Measurements from ENCODE around the gene HPS4.

The HPS4 gene

GRCh38 chr22:26463688-26464087, 19.9 kb downstream of the HPS4 start:
- no peak for DNase-seq

GRCh38 chr22:26463101-26463661, 20.4 kb downstream of the HPS4 start:
- no peak for DNase-seq

- DNase-seq, result no peak
These were observed 20.9 kb downstream of the HPS4 start for GRCh38 chr22:26462641-26463040.

DNA sequence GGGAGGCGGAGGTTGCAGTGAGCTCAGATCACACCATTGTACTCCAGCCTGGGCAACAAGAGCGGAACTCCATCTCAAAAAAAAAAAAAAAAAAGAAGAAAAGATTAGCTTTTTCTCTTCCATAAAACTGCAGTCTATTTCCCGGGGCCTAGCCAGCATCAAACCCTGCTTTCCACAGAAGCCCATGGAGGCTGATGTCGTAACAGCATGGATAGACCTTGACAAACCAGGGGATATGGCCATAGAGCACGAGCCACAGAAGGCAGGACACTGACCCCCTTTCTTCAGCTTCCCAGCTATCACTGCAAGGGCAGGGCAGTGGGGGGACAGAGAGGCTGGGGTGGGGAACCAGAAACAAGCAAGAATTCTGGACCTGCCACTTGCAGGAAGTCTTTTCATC, 21.5 kb downstream of the HPS4 start:
- DNase-seq, result no peak

GRCh38 chr22:26461188-26461810, 22.3 kb downstream of the HPS4 start:
- peak; percentile 51 for DNase-seq

GRCh38 chr22:26460202-26460601, 23.4 kb downstream of the HPS4 start:
- DNase-seq, result no peak

GRCh38 chr22:26457661-26458272, 25.8 kb downstream of the HPS4 start:
- no peak for DNase-seq

GRCh38 chr22:26453812-26454500, 29.6 kb downstream of the HPS4 start:
- DNase-seq, result no peak

GRCh38 chr22:26453216-26453615, 30.4 kb downstream of the HPS4 start:
- DNase-seq, result no peak

- no peak for DNase-seq
These were observed 31.2 kb downstream of the HPS4 start for GRCh38 chr22:26452236-26453016.

DNA sequence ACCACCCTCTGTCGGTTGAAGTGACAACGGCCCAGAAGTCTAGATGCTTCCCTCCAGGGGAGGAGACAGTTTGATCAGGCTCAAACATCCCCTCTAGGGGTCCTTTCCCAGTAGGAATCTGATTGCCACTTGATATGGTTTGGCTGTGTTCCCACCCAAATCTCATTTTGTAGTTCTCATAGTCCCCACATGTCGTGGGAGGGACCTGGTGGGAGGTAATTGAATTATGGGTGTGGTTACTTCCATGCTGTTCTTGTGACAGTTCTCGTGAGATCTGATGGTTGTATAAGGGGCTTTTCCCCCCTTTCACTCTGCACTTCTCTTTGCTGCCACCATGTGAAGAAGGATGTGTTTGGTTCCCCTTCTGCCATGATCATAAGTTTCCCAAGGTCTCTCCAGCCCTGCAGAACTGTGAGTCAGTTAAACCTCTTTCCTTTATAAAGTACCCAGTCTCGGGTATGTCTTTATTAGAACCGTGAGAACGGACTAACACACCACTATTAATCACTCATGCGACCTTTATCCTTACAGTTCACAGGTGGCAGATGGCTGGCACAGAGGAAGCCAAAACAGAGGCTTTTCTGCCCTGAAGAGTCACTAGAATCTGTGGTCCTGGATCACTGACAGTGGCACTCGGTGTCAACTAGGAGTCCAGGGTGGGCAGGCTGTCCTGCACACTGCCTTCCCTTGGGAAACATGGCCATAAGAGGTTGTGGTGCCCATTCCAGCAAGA, 33.0 kb downstream of the HPS4 start:
- DNase-seq, result no peak

- no peak for DNase-seq
These were observed 34.6 kb downstream of the HPS4 start for GRCh38 chr22:26448941-26449340.

DNA sequence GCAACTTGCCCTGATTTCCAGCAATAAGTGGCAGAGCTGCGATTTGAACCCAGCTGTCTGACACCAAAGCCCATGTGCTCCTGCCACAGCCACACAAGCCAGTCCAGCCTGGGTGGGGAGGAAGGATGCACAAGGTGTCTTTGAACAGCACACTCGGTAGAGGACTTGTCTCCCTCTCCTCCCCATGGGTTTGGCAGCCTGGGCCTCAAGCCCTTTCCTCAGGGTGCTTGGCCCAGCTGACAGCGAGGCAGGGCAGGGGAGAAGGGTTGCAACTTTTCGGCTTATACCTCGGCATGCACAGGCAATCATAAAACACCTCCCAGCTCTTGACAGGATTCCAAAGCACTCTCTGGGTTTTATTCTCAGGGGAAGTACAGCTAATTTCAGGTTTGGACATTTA, 35.2 kb downstream of the HPS4 start:
- DNase-seq, result no peak

- no peak for DNase-seq
These were observed 35.8 kb downstream of the HPS4 start for GRCh38 chr22:26447584-26448329.

DNA sequence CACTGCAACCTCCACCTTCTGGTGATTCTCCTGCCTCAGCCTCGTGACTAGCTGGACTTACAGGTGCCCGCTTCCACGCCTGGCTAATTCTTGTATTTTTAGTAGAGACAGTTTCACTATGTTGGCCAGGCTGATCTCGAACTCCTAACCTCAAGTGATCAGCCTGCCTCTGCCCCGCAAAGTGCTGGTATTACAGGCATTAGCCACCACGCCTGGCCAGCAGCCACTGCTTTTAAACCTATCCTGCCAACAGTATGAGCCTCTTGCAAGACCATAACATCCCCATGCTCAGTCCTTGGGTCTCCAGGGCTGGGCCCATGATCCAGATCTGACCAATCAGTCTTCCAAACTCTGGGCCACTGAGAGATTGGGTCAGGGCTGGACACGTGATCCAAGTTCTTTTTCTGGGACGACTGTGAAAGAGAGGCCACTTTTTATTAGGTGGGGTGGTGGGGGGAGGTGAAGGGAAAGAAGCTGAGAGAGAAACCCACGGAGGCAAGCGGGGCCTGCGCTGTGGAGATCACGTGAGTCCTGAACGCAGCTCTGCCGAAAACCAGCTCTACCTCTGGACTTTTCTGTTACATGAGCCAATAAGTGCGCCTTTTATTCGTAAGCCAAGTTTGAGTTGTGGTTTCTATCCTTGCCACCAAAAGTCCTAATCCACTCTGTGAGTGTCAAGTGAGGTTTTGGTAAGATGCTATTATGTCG, 36.6 kb downstream of the HPS4 start:
- DNase-seq, result no peak

- DNase-seq, result no peak
These were observed 37.9 kb downstream of the HPS4 start for GRCh38 chr22:26445577-26446275.

DNA sequence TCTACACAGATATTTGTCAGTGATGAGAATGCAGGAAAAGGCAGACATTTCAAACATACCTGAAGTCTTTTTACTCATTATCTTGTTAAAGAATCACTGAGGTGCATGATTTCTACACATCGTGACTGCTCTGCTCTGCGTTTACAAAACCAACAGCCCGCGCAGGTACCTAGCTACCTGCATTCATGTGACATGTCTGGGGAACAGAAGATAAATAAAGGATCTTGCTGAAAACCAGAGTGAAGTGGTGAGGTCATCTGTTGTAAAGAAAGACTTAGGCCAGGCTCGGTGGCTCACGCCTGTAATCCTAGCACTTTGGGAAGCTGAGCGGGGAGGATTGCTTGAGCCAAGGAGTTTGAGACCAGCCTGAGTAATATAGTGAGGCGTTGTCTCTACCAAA, 38.8 kb downstream of the HPS4 start:
- DNase-seq, result no peak

DNA sequence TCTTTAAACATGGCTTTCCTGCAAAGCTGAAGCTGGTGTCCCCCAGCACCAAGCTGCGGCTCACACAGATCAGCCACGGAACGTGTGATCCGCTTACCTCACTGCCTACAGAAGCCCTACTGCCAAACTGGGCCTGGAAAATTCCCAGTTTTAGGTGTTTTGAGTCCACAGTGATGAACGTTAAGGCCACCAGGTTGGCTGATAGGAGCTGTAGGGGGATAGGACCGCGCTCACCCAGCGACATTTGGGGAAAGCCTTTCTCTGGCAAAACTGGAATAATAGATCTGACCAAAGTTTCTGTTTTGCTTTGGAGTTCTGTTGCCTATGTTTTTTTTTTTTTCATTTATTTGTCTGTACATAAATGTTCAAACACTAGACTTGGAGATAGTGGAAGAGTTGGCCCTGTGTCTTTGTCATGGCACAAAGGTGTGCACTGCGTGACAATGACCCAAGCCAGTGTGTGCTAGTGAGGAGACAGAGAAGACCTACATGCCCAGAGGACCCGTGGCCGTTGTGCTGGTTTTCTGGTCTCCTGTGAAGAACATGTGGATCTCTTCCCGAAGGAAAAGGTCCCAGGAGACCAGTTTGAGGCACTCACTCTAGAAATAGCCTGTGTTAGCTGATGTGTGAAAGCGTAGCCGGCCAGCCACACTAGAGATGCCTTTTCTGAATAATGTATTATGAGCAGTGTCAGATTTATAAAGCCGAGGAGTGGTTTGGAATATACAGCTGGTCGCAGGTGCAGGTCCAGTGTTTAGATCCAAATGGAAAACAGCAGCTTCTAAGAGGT, 39.5 kb downstream of the HPS4 start:
- DNase-seq, result no peak

DNA sequence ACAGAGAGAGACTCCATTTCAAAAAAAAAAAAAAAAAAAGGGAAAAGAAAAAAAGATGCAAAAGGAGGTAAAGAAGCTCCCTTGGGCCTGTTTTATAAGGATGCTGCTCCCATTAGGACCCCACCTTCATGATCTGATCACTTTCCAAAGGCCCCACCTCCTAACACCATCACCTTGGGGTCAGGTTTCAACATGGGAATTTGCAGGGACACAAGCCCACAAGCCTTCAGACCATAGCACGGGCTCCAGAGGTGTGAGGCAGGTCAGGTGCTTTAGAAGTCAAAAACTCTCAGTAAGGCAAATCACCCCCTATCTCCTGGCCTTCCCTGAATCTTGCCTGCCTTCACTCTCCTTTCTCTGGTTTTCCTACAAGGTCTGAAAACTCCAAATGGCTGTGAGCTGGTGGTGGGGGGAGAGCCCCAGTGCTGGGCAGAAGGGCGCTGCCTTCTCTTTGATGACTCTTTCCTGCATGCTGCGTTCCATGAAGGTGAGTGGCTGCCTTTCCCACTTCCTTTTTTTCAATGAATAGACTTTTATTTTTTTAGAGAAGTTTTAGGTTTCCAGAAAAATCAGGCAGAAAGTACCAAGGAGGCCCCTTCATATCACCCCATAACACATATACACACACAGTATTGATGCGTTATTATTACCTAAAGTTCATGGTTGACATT, 41.4 kb downstream of the HPS4 start:
- no peak for DNase-seq
